Upper lobe of left lung (tissue), 6 donors: ENCODE results near the gene NCF1. TPM values are rescaled to one million over a fixed set of nuclear protein-coding genes. Genes with fewer than 3 reads are reported as not detected.
"Not testable (repeated sequence)": the region's sequence is repeated elsewhere in the genome, so short reads cannot be mapped to it uniquely, and the experiment has no call there.

ENCODE experiments used
- ATAC-seq, 2 donors: fragments of 200-7000 bp; cut with Tn5 transposase; one replicate each; pipeline ENCODE4 v1.9.1; 2022; ENCODE audit warnings: mild to moderate bottlenecking in 2 of 2, moderate library complexity in 2 of 2; ENCODE audit not compliant: low FRiP score in 2 of 2
- DNase-seq, 2 donors: peaks; one replicate each; pipeline ENCODE4 v3.0.0-alpha.2; 2019 to 2020
- H3K27ac ChIP-seq, 4 donors: fragments of 200-600 bp; sonication (generic); one replicate each; pipeline ENCODE4 v1.5.1; 2016 to 2019
- H3K27me3 ChIP-seq, 4 donors: fragments of 200-600 bp; sonication (generic); one replicate each; pipeline ENCODE4 v1.5.1; 2017 to 2019
- H3K36me3 ChIP-seq, 4 donors: fragments of 200-600 bp; sonication (generic); one replicate each; pipeline ENCODE4 v1.5.1; 2016 to 2019
- H3K4me1 ChIP-seq, 4 donors: fragments of 200-600 bp; sonication (generic); one replicate each; pipeline ENCODE4 v1.5.1; 2018 to 2019
- H3K4me3 ChIP-seq, 4 donors: fragments of 200-600 bp; sonication (generic); one replicate each; pipeline ENCODE4 v1.5.1; 2017 to 2019; ENCODE audit warnings: mild to moderate bottlenecking in 2 of 4, moderate library complexity in 1 of 4
- H3K9me3 ChIP-seq, 4 donors: fragments of 200-600 bp; sonication (generic); one replicate each; pipeline ENCODE4 v1.5.1; 2018 to 2019
- WGBS, 2 donors: methylation state at CpG; one replicate each; pipeline ENCODE4 v1.1.5; 2017 to 2018; 5-methylcytosine and 5-hydroxymethylcytosine counted together
- total RNA-seq, 6 donors: library from RNA; depleted of rRNA in 4 of 6; stranded (reverse); fragments of >200 nt in 4 of 6; gene quantifications; one replicate each; pipeline versions ENCODE4 v1.1.0 to v1.2.1, GENCODE V29; 2016 to 2021
- donor health status: DM: no; HTN: no; CAD: no; lungs with moderate emphysema.
- donor health status: DM: no; HTN: yes; CAD: no; lungs with severe emphysema.

Gene NCF1
- total RNA-seq, 6 donors from 2014 or later = 6.1 to 61.8 (median 37.2) TPM

DNA sequence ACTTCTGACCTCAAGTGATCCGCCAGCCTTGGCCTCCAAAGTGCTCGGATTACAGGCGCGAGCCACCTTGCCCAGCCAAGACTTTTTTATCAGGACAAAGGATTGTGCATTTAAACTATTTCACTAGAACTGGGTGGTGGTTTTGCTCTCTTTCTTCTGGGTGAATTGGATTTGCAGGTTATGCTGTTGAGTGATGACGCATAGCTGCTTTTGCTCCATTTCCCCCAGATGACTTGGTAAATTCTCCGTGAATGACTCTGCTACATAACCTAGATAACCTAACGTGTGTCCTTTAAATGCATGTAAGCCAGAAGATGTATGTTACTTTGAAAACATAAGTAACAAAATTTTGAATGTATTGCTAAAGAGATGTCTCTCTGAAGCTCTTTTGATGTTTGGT, 15.5 kb upstream of the NCF1 start:
- not testable (repeated sequence) for H3K36me3 ChIP-seq, H3K27me3 ChIP-seq, H3K4me3 ChIP-seq, DNase-seq, H3K4me1 ChIP-seq, ATAC-seq, H3K9me3 ChIP-seq, H3K27ac ChIP-seq
- no CpG with 5 or more reads among the region's 7 CpGs for WGBS, 2 donors

DNA sequence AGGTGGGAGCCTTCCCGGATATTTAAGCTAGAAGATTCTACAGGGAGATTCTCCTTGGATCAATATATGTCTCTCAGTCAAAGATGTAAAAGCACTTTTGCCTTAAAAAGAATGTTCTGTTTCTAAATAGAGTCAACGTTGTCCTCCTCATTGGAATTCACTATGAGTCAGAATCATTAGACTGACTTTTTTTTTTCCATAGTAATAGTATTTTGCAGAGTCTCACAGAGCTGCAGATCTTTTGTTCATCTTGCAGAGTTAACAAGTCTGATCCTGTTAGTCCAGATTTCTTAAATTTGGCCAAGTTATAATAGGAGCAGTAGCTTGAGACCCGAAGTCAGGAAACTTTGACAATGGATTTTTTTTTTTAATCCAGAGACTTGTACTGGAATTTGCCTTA, 14.8 kb upstream of the NCF1 start:
- no CpG with 5 or more reads among the region's 3 CpGs for WGBS, 2 donors
- not testable (repeated sequence) for ATAC-seq, DNase-seq, H3K9me3 ChIP-seq, H3K27me3 ChIP-seq, H3K4me1 ChIP-seq, H3K36me3 ChIP-seq, H3K4me3 ChIP-seq, H3K27ac ChIP-seq

DNA sequence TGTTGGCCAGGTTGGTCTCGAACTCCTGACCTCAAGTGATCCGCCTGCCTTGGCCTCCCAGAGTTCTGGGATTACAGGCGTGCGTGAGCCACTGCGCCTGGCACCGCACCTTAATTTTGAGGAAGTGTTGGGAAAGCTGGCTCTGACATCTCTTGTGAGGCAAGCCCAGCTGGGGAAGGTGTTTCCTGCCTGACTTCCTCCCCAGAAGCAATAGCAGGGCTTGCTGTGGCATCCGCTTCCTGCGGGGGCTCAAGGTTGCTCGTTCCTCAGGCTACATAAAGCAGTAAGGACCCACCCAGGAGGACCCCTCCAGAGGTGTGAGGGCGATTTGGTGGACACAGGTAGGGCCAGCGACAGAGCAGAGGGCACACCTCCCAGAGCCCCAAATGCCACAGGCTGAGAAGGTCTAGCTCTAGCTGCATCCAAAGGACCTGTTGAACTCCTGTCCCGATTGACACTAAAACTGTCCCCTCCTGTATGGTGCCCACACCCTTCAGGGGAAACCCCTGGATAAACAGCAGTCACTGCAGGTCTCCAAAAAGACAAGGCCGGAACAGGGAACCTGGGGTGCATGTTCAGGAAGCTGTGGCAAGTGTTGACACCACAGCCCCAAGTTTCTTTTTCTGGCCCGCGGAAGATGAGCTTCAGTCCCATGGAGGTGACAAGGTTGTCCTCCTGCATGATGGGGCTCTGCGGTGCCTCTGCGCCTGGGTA, 8.4 kb upstream of the NCF1 start:
- not testable (repeated sequence) for H3K27me3 ChIP-seq, H3K4me3 ChIP-seq, H3K9me3 ChIP-seq, DNase-seq, H3K4me1 ChIP-seq, H3K27ac ChIP-seq, H3K36me3 ChIP-seq
- no CpG with 5 or more reads among the region's 17 CpGs for WGBS, 2 donors
- peak; percentile 64 to 75 for ATAC-seq

DNA sequence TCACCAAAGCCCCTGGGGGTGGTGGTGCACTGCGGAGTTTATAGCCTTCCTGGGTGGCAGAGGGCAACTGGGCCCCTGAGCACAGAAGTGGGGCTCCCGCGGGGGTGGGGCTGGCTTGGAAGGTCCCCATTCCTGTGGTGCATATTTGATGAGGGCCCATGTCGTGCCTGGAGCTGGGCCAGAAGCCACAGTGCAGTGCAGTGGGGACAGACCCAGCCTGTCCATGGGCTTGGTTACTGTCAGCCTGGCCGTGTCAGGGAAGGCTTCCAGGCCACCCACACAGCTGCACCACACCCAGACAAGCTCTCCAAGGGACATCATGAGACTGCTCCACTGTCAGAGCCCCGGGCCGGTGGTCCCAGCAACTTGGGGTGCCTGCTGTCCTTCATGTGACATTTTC, 7.3 kb upstream of the NCF1 start:
- not testable (repeated sequence) for H3K4me1 ChIP-seq, H3K36me3 ChIP-seq, H3K4me3 ChIP-seq, H3K27me3 ChIP-seq, H3K9me3 ChIP-seq, DNase-seq, H3K27ac ChIP-seq
- peak; percentile 64 for ATAC-seq
- WGBS, 2 donors = 40% methylated on average over 1 of the region's 7 CpGs; no CpG with 5 or more reads in 1 of the 2 donors

DNA sequence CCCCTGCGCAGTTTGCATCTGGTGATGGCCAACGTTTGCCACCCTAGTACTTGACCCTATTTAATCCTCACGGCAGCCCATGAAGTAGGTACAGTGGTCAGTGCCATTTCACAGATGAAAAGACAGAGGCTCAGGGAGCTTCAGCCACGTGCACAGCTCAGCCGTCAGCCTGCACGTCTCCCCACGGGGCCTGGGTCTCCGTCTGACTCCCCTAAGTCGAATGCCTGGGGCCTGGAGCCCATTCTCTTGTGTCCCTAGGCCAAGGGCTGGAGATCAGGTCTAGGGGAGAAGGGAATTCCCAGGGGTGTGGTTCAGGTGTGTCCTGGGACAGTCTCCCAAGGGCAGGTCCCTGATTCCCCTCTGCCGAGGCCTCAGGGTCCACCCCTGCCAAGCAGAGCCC, 6.8 kb upstream of the NCF1 start:
- not testable (repeated sequence) for H3K36me3 ChIP-seq, H3K9me3 ChIP-seq, H3K27me3 ChIP-seq, ATAC-seq, H3K4me1 ChIP-seq, H3K27ac ChIP-seq, H3K4me3 ChIP-seq
- WGBS, 2 donors = 80 to 81% methylated on average over 1 to 6 of the region's 10 CpGs
- peak in 1 of 2 donors; percentile 21 for DNase-seq

DNA sequence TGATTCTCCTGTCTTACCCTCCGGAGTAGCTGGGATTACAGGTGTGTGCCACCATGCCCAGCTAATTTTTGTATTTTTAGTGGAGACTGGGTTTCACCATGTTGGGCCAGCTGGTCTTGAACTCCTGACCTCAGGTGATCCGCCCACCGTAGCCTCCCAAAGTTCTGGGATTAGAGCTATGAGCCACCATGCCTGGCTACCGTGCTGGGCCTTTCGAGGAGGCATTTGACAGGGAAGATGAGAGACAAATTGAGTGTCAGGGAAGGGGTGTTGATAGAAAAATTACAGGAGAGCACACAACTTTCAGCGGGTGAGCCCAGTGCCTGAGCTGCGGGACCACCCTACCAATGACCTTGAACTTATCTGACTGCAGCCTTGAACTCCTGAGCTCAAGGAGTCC, 3.7 kb upstream of the NCF1 start:
- not testable (repeated sequence) for H3K36me3 ChIP-seq, H3K27me3 ChIP-seq, DNase-seq, ATAC-seq, H3K27ac ChIP-seq, H3K4me1 ChIP-seq, H3K4me3 ChIP-seq, H3K9me3 ChIP-seq
- WGBS, 2 donors = 94 to 96% methylated on average over 3 to 4 of the region's 7 CpGs

DNA sequence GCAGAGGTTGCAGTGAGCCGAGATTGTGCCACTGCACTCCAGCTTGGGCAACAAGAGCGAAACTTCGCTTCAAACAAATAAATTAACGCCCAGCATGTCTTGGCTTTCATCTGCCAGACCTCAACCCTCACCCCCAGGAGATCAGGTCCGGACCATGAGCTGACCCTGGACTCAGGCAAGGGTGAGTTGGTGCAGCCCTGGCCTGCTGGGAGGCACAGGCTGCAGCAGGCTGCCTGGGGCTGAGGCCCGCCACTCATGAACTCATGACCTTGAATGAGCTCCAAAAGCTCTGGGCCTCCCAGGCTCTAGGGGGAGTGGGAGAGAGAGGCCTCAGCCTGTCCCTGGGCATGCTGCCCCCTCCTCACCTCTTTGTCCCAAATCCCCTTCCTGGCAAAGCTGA, 1.7 kb upstream of the NCF1 start:
- H3K27ac ChIP-seq, H3K4me3 ChIP-seq, H3K36me3 ChIP-seq, ATAC-seq, H3K27me3 ChIP-seq, H3K4me1 ChIP-seq, DNase-seq, H3K9me3 ChIP-seq: not testable (repeated sequence)
- 90% methylated on average over 2 of the region's 6 CpGs; no CpG with 5 or more reads in 1 of the 2 donors for WGBS, 2 donors

DNA sequence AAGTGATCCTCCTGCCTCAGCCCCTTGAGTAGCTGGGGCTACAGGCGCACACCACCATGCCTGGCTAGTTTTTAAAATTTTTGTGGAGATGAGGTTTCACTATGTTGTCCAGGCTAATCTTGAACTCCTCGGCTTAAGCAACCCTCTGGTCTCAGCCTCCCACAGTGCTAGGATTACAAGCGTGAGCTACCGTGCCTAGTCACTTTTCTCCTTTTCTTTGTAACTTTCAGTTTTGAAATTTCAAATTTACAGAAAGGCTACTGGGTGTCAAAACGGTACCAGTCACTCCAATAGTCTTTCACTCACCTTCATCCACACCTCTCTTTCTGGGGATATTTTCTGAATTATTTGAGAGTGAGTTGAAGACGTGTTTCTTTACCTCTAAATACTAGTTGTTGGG, 1.3 kb downstream of the NCF1 start:
- no CpG with 5 or more reads among the region's 6 CpGs for WGBS, 2 donors
- DNase-seq, H3K27ac ChIP-seq, H3K4me1 ChIP-seq, H3K4me3 ChIP-seq, ATAC-seq, H3K36me3 ChIP-seq, H3K27me3 ChIP-seq, H3K9me3 ChIP-seq: not testable (repeated sequence)

DNA sequence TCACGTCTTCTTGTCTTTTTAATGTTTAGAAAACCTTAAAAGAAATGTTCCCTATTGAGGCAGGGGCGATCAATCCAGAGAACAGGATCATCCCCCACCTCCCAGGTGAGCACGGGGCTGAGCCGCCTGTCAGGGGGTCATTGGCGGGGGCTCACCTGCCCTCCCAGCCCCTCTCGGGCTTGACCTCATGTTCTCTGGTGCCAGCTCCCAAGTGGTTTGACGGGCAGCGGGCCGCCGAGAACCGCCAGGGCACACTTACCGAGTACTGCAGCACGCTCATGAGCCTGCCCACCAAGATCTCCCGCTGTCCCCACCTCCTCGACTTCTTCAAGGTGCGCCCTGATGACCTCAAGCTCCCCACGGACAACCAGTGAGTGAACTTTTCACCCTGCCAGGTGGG, 5.2 kb downstream of the NCF1 start:
- not testable (repeated sequence) for H3K27me3 ChIP-seq, H3K36me3 ChIP-seq, H3K9me3 ChIP-seq, H3K4me3 ChIP-seq, H3K4me1 ChIP-seq, H3K27ac ChIP-seq, ATAC-seq
- DNase-seq = peak in 1 of 2 donors; percentile 77
- WGBS, 2 donors = no CpG with 5 or more reads among the region's 17 CpGs

DNA sequence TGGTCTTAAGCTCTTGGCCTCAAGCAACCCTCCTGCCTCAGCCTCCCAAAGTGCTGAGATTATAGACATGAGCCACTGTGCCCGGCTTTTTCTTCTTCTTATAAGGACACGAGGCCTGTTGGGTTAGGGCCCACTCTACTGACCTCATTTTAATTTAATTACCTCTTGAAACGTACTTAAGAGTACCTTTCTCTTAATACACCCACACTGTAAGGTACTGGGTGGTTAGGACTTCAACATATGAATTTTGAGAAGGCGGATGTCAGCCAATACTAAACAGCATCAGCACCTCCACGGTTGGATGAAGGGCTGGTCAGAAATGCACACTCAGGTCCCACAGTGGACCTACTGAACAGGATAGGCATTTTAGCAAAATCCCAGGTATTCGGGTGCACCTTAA, 7.9 kb downstream of the NCF1 start:
- H3K27ac ChIP-seq, DNase-seq, H3K4me3 ChIP-seq, H3K27me3 ChIP-seq, ATAC-seq, H3K9me3 ChIP-seq, H3K4me1 ChIP-seq, H3K36me3 ChIP-seq: not testable (repeated sequence)
- 62 to 77% methylated on average over 3 to 5 of the region's 6 CpGs for WGBS, 2 donors

DNA sequence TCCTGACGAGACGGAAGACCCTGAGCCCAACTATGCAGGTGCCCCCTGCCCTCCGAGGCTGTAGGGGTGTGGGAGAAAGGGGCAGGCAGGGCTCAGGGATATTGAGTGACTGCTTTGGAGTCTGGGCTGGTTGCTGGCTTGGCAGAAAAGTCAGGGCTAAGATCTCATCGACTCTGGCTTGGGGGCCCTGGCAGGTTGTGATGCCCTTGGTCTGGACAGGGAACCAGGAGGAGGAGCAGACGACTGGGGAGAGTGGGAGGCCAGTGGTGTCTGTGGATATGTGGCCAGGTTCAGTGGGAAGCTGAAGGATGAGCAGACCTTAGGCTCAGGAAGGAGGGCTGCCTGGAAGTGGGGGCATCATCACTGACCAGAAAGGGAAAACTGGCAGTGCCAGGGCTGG, 9.8 kb downstream of the NCF1 start:
- H3K27me3 ChIP-seq, H3K4me1 ChIP-seq, ATAC-seq, H3K4me3 ChIP-seq, H3K36me3 ChIP-seq, H3K27ac ChIP-seq, H3K9me3 ChIP-seq, DNase-seq: not testable (repeated sequence)
- whole genome bisulfite sequencing, 2 donors = 78 to 81% methylated on average over 1 to 2 of the region's 5 CpGs

DNA sequence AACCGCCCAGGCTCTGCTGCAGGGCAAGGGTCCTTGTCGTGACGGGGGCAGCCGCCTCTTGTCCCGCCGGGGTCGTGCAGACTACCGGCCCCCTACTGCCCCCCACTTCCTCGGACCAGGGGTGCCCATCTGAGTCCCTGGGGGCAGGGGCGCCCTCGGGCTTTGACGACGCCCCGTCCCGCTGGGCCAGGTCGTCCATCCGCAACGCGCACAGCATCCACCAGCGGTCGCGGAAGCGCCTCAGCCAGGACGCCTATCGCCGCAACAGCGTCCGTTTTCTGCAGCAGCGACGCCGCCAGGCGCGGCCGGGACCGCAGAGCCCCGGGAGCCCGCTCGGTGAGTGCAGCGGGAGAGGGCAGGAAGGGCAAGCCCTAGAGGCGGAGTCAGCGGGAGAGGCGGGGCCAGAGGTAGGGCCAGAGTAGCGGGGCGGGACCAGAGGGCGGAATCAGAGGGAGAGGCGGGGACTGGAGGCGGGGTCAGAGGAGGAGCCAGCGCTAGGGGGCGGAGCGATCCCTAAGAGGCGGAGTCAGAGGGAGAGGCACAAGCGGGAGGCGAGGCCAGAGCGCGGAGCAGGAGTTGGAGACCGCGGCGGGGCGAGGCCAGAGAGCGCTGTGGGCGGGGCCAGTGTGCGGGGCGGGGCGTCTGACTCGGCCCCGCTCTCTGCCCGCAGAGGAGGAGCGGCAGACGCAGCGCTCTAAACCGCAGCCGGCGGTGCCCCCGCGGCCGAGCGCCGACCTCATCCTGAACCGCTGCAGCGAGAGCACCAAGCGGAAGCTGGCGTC, 14.7 kb downstream of the NCF1 start:
- peak; percentile 97 to 99 for ATAC-seq
- Histone ChIP-seq H3K4me3 (peak overlapping the region in 3 of 4 donors; percentile 34 to 44 (median 40)), H3K27ac (peak overlapping the region in 2 of 4 donors; percentile 43 to 57)
- peak; percentile 97 to 98 for DNase-seq
- not testable (repeated sequence) for H3K27me3 ChIP-seq, H3K9me3 ChIP-seq, H3K4me1 ChIP-seq, H3K36me3 ChIP-seq
- 0% methylated on average over 2 to 6 of the region's 82 CpGs for WGBS, 2 donors

DNA sequence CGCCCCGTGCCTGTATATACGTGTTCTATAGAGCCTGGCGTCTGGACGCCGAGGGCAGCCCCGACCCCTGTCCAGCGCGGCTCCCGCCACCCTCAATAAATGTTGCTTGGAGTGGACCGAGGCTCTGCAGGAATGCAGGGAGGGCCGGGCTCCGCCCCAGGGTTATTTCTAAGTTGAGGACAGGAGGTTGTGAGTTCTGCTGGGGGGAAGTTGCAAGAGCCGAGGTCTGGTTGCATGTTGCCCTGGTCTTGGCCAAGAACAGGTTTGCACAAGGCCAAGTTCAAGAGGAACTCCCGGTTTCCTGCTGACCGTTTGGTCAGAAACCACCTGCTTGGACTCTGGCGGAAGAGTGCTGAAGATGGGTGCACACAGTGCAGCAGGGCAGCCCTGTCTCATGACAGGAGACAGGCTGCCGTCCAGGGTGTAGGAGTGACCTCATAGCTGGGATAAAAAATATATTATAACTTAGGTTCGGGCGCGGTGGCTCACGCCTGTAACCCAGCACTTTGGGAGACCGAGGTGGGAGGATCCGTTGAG, 15.5 kb downstream of the NCF1 start:
- not testable (repeated sequence) for DNase-seq, H3K27me3 ChIP-seq, H3K36me3 ChIP-seq, H3K9me3 ChIP-seq, H3K4me3 ChIP-seq, H3K4me1 ChIP-seq, H3K27ac ChIP-seq
- WGBS, 2 donors = no CpG with 5 or more reads among the region's 24 CpGs
- ATAC-seq = peak; percentile 51 to 72
